ENCODE data around the gene SEBOX. TPM values are rescaled to one million over a fixed set of nuclear protein-coding genes. Genes with fewer than 3 reads are reported as not detected.

Gene SEBOX
- total RNA-seq, 2 donors from 2014 or later, result not detected

DNA sequence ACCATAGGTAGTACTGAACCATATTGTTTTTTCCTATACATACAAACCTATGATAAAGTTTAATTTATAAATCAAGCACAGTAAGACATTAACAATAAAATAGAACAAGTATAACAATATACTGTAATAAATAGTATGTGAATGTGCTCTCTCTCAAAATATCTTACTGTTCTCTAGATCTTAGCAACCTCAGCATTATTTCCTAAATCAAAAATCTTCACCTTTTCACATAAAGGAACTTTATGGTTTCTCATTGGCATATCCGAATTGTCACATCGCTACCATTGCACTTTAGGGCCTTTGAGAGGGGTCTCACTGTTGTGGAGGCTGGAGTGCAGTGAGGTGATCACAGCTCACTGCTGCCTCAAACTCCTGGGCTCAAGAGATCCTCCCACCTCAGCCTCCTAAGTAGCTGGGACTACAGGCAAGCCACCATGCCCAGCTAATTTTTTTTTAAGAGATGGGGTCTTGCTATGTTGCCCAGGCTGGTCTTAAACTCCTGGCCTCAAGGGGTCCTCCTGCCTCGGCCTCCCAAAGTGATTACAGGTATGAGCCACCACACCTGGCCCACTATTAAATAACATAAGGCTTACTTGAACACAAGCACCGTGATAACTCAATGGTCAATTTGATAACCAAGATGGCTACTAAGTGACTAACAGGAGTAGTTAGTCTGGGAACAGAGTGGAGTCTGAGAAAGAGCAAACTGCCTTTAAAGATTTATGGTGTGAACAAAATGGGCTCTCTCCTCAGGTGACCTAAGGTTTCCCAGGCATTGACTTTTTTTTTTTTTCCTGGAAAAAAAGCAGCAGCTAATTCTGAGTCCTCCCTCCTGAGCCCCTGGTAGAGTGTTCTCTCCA lies 48.9 kb downstream of the SEBOX start:
- Histone ChIP-seq H3K27me3 (replicated peaks; ENCODE audit: insufficient read depth) (no peaks in the 10 kb centered on the region), H3K4me3 (no peak overlapping the region), H3K36me3 (no peaks in the 10 kb centered on the region), H3K4me1 (replicated peaks) (peaks cover 3% of the 10 kb centered on the region), H3K27ac (no peak overlapping the region), H3K9me3 (no peaks in the 10 kb centered on the region)
- no peak for DNase-seq (ENCODE audit: low spot score)
- TF ChIP-seq, protein P1, sequence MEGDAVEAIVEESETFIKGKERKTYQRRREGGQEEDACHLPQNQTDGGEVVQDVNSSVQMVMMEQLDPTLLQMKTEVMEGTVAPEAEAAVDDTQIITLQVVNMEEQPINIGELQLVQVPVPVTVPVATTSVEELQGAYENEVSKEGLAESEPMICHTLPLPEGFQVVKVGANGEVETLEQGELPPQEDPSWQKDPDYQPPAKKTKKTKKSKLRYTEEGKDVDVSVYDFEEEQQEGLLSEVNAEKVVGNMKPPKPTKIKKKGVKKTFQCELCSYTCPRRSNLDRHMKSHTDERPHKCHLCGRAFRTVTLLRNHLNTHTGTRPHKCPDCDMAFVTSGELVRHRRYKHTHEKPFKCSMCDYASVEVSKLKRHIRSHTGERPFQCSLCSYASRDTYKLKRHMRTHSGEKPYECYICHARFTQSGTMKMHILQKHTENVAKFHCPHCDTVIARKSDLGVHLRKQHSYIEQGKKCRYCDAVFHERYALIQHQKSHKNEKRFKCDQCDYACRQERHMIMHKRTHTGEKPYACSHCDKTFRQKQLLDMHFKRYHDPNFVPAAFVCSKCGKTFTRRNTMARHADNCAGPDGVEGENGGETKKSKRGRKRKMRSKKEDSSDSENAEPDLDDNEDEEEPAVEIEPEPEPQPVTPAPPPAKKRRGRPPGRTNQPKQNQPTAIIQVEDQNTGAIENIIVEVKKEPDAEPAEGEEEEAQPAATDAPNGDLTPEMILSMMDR (IDR thresholded peaks at IDR 0.05), result no peak
- TF ChIP-seq POLR2A (IDR thresholded peaks at IDR 0.05) (no peak), POLR2AphosphoS5 (IDR thresholded peaks at IDR 0.05) (no peak)
- 96% methylated on average over 4 of the region's 4 CpGs for WGBS
- intact Hi-C loops (cut with DNase I), result no loop called here

DNA sequence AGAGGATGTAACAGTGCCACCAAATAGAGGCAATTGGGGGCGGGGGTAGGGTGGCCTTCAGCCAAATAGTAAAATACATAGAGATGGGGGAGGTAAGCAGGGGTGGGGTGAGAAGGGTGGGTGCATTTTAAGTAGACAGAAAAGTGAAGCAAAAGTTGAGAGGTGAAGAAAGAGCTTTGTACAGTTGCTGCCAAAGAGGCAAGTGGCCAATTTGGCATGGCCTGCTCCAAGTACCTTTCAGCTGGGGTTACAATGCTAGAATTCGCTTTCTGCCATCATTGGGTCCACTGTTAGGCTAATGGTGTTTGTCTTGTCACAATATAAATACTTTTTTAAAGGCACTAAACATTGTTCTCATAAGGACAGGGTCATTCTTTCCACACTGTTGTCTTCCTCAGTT lies 51.2 kb downstream of the SEBOX start:
- H3K27ac ChIP-seq, result no peak overlapping the region
- TF ChIP-seq, protein P1 (IDR thresholded peaks at IDR 0.05), result no peak
- TF ChIP-seq POLR2AphosphoS5 (IDR thresholded peaks at IDR 0.05) (no peak), POLR2A (IDR thresholded peaks at IDR 0.05) (no peak)
- 74% methylated on average over 2 of the region's 2 CpGs for WGBS
- intact Hi-C loops (cut with DNase I), result no loop called here
- DNase-seq (ENCODE audit: low spot score), result no peak
- H3K36me3 ChIP-seq, result no peaks in the 10 kb centered on the region
- H3K4me3 ChIP-seq, result no peak overlapping the region
- H3K9me3 ChIP-seq, result no peaks in the 10 kb centered on the region
- H3K4me1 ChIP-seq (replicated peaks), result peaks cover 3% of the 10 kb centered on the region
- H3K27me3 ChIP-seq (replicated peaks; ENCODE audit: insufficient read depth), result no peaks in the 10 kb centered on the region

Small RNA genes lying within 50 kb of the gene (microRNA-seq; reads per million reads assigned to microRNA genes)
- gene MIR4723, result 0.42 reads per million

Other genes starting within 250 kb of the SEBOX start
- 100 to 1,000 TPM in 1 of 2 donors, 10 to 100 TPM in 1; 11.8 to 127 TPM for gene TMEM97, start 46.0 kb downstream of the SEBOX start, total RNA-seq
- 10 to 100 TPM; 45.2 to 55.0 TPM for gene IFT20, start 29.7 kb downstream of the SEBOX start, total RNA-seq
- 10 to 100 TPM; 32.2 to 63.1 TPM for gene TNFAIP1, start 29.4 kb downstream of the SEBOX start, total RNA-seq
- 100 to 1,000 TPM in 1 of 2 donors, 10 to 100 TPM in 1; 94.4 to 140 TPM for gene POLDIP2, start 7.7 kb downstream of the SEBOX start, total RNA-seq
- 10 to 100 TPM in 1 of 2 donors, under 1 TPM in 1; 0.14 to 57.8 TPM for gene VTN, start 5.1 kb upstream of the SEBOX start, total RNA-seq
- gene SARM1, start 6.5 kb upstream of the SEBOX start, total RNA-seq, result 10 to 100 TPM; 20.6 to 21.4 TPM
- 10 to 100 TPM; 14.9 to 20.1 TPM for gene SLC46A1, start 41.0 kb upstream of the SEBOX start, total RNA-seq
- gene SLC13A2, start 108.4 kb upstream of the SEBOX start, total RNA-seq, result under 1 TPM; 0.09 to 0.68 TPM
- 1 to 10 TPM in 1 of 2 donors, under 1 TPM in 1; 0.64 to 1.2 TPM for gene FOXN1, start 141.1 kb upstream of the SEBOX start, total RNA-seq
- 100 to 1,000 TPM in 1 of 2 donors, 10 to 100 TPM in 1; 51.1 to 154 TPM for gene UNC119, start 187.4 kb upstream of the SEBOX start, total RNA-seq
- 100 to 1,000 TPM in 1 of 2 donors, 10 to 100 TPM in 1; 68.7 to 131 TPM for gene PIGS, start 206.3 kb upstream of the SEBOX start, total RNA-seq
- 10 to 100 TPM; 49.5 to 55.0 TPM for gene ALDOC, start 211.7 kb upstream of the SEBOX start, total RNA-seq
- 10 to 100 TPM in 1 of 2 donors, 1 to 10 TPM in 1; 4.6 to 17.3 TPM for gene SPAG5, start 233.8 kb upstream of the SEBOX start, total RNA-seq
- 10 to 100 TPM in 1 of 2 donors, 1 to 10 TPM in 1; 5.0 to 32.1 TPM for gene RSKR, start 249.0 kb upstream of the SEBOX start, total RNA-seq

Data from prostate gland (tissue), 2 donors.